ENCODE data around the gene GRXCR1. TPM values are rescaled to one million over a fixed set of nuclear protein-coding genes. Genes with fewer than 3 reads are reported as not detected.

GRXCR1 gene
- total RNA-seq, 4 donors from 2014 or later = not detected

- no peak for TF ChIP-seq POLR2A (IDR thresholded peaks at IDR 0.05)
- Histone ChIP-seq H3K27me3 (no peaks in the 10 kb centered on the region), H3K9me3 (no peaks in the 10 kb centered on the region), H3K4me1 (no peaks in the 10 kb centered on the region), H3K4me3 (no peak overlapping the region), H3K36me3 (no peaks in the 10 kb centered on the region), H3K27ac (no peak overlapping the region)
- no peak for DNase-seq
These were observed 121.7 kb downstream of the GRXCR1 start for GRCh38 chr4:43014256-43014655.

GRCh38 chr4:43041632-43042031, 149.1 kb downstream of the GRXCR1 start:
- no peaks in the 10 kb centered on the region for H3K4me1 ChIP-seq
- H3K36me3 ChIP-seq = no peaks in the 10 kb centered on the region
- H3K27me3 ChIP-seq = no peaks in the 10 kb centered on the region
- no peaks in the 10 kb centered on the region for H3K9me3 ChIP-seq
- no peak for TF ChIP-seq CTCF (IDR thresholded peaks at IDR 0.05)
- no peak for TF ChIP-seq POLR2A (IDR thresholded peaks at IDR 0.05)
- no peak overlapping the region for H3K27ac ChIP-seq
- DNase-seq = no peak
- no peak overlapping the region for H3K4me3 ChIP-seq

GRCh38 chr4:43047058-43047457, 154.5 kb downstream of the GRXCR1 start:
- TF ChIP-seq CTCF (IDR thresholded peaks at IDR 0.05) = no peak
- no peak for TF ChIP-seq POLR2A (IDR thresholded peaks at IDR 0.05)
- H3K4me1 ChIP-seq = no peaks in the 10 kb centered on the region
- H3K4me3 ChIP-seq = no peak overlapping the region

GRCh38 chr4:43048570-43048969, 156.1 kb downstream of the GRXCR1 start:
- Histone ChIP-seq H3K9me3 (no peaks in the 10 kb centered on the region), H3K36me3 (no peaks in the 10 kb centered on the region), H3K27me3 (no peaks in the 10 kb centered on the region), H3K27ac (no peak overlapping the region), H3K4me3 (no peak overlapping the region), H3K4me1 (no peaks in the 10 kb centered on the region)
- no peak for DNase-seq
- TF ChIP-seq CTCF (IDR thresholded peaks at IDR 0.05) (no peak), POLR2A (IDR thresholded peaks at IDR 0.05) (no peak)

More at GRCh38 chr4:43047058-43047457, 154.5 kb downstream of the GRXCR1 start:
- Histone ChIP-seq H3K9me3 (no peaks in the 10 kb centered on the region), H3K27me3 (no peaks in the 10 kb centered on the region), H3K36me3 (no peaks in the 10 kb centered on the region), H3K27ac (no peak overlapping the region)
- no peak for DNase-seq

- H3K36me3 ChIP-seq = no peaks in the 10 kb centered on the region
- TF ChIP-seq POLR2A (IDR thresholded peaks at IDR 0.05) (no peak), CTCF (IDR thresholded peaks at IDR 0.05) (no peak)
- H3K4me3 ChIP-seq = no peak overlapping the region
- no peaks in the 10 kb centered on the region for H3K27me3 ChIP-seq
- H3K27ac ChIP-seq = no peak overlapping the region
- DNase-seq = no peak
- no peaks in the 10 kb centered on the region for H3K9me3 ChIP-seq
- no peaks in the 10 kb centered on the region for H3K4me1 ChIP-seq
These were observed 156.8 kb downstream of the GRXCR1 start for GRCh38 chr4:43049326-43049725.

GRCh38 chr4:43066415-43066814, 173.9 kb downstream of the GRXCR1 start:
- no peaks in the 10 kb centered on the region for H3K36me3 ChIP-seq
- H3K4me1 ChIP-seq = no peaks in the 10 kb centered on the region
- no peak overlapping the region for H3K4me3 ChIP-seq
- H3K27me3 ChIP-seq = no peaks in the 10 kb centered on the region
- H3K27ac ChIP-seq = no peak overlapping the region
- DNase-seq = no peak
- TF ChIP-seq POLR2A (IDR thresholded peaks at IDR 0.05) = no peak
- no peak for TF ChIP-seq CTCF (IDR thresholded peaks at IDR 0.05)
- no peaks in the 10 kb centered on the region for H3K9me3 ChIP-seq

Data from Peyer's patch (tissue), 4 donors.